ENCODE results near the gene MLH3. TPM values are rescaled to one million over a fixed set of nuclear protein-coding genes. Genes with fewer than 3 reads are reported as not detected.

Gene MLH3
- total RNA-seq, 2 donors from 2014 or later, result 31.4 to 46.7 TPM

DNA sequence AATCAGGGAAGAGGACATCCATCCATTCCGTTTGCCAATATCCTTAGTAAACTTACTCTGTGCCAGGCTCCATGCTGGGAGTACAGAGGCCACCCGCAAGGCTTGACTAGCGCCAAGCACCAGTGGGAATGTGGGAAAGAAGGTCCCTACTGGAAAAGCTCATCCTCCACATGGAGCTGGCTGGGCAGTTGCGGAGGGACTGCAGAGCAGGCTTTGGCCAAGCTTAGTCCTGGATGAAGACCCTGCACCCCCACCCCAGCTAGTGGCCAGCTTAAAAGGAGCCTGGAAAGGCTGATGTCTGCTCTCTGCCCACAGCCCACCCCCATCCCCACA, 70.9 kb downstream of the MLH3 start:
- Mint-ChIP-seq H3K4me3 (no peak overlapping the region), H3K9me3 (no peaks in the 10 kb centered on the region), H3K36me3 (ENCODE audit: low read depth) (no peaks in the 10 kb centered on the region), H3K27ac (no peak overlapping the region), H3K27me3 (no peaks in the 10 kb centered on the region), H3K4me1 (no peaks in the 10 kb centered on the region)
- no peak for ATAC-seq (replicated peaks)

- Mint-ChIP-seq H3K4me3 (no peak overlapping the region), H3K27ac (no peak overlapping the region), H3K27me3 (no peaks in the 10 kb centered on the region), H3K36me3 (ENCODE audit: low read depth) (no peaks in the 10 kb centered on the region), H3K4me1 (no peaks in the 10 kb centered on the region), H3K9me3 (no peaks in the 10 kb centered on the region)
- no peak for ATAC-seq (replicated peaks)
Observed at GRCh38 chr14:74979442-74980397, 71.5 kb downstream of the MLH3 start.

- H3K4me1 Mint-ChIP-seq, result no peaks in the 10 kb centered on the region
Observed at GRCh38 chr14:74979029-74979428, 72.2 kb downstream of the MLH3 start.

GRCh38 chr14:74978416-74978947, 72.8 kb downstream of the MLH3 start:
- no peaks in the 10 kb centered on the region for H3K27me3 Mint-ChIP-seq
- no peak for ATAC-seq (replicated peaks)
- no peak overlapping the region for H3K4me3 Mint-ChIP-seq
- no peaks in the 10 kb centered on the region for H3K36me3 Mint-ChIP-seq (ENCODE audit: low read depth)
- H3K4me1 Mint-ChIP-seq, result no peaks in the 10 kb centered on the region
- no peaks in the 10 kb centered on the region for H3K9me3 Mint-ChIP-seq
- no peak overlapping the region for H3K27ac Mint-ChIP-seq

More at GRCh38 chr14:74979029-74979428, 72.2 kb downstream of the MLH3 start:
- no peak overlapping the region for H3K27ac Mint-ChIP-seq
- no peaks in the 10 kb centered on the region for H3K36me3 Mint-ChIP-seq (ENCODE audit: low read depth)
- no peaks in the 10 kb centered on the region for H3K27me3 Mint-ChIP-seq
- H3K4me3 Mint-ChIP-seq, result no peak overlapping the region
- ATAC-seq (replicated peaks), result no peak
- H3K9me3 Mint-ChIP-seq, result no peaks in the 10 kb centered on the region

DNA sequence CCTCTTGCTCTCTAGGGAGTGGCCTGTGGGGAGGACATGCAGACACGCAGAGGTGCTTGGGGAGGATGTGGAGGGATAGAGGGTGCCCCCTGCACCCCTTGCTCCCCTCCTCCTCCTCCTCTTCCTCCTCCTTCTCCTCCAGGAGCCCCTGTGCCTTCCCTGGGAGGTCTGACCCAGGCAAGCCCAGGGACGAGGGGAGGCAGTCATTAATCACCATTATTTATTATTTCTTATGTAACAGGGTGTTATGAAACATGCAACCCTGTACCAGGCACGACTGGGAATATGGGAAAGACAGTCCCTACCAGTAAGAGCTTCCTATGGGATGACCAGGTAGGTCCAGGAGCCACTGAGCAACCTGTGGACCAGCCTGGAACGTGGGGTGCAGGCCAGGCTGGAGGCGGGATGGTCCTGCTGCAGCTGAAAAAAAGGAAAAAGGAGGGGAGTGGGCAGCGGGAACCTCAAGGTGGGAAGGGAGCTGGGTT, 73.3 kb downstream of the MLH3 start:
- Mint-ChIP-seq H3K36me3 (ENCODE audit: low read depth) (no peaks in the 10 kb centered on the region), H3K27me3 (no peaks in the 10 kb centered on the region), H3K9me3 (no peaks in the 10 kb centered on the region), H3K27ac (no peak overlapping the region), H3K4me1 (no peaks in the 10 kb centered on the region), H3K4me3 (no peak overlapping the region)
- ATAC-seq (replicated peaks), result no peak

GRCh38 chr14:74977164-74977900, 73.9 kb downstream of the MLH3 start:
- no peak for ATAC-seq (replicated peaks)
- Mint-ChIP-seq H3K4me1 (no peaks in the 10 kb centered on the region), H3K36me3 (ENCODE audit: low read depth) (no peaks in the 10 kb centered on the region), H3K9me3 (no peaks in the 10 kb centered on the region), H3K27me3 (no peaks in the 10 kb centered on the region), H3K4me3 (no peak overlapping the region), H3K27ac (no peak overlapping the region)

GRCh38 chr14:74976264-74977113, 74.8 kb downstream of the MLH3 start:
- Mint-ChIP-seq H3K9me3 (no peaks in the 10 kb centered on the region), H3K27me3 (no peaks in the 10 kb centered on the region), H3K36me3 (ENCODE audit: low read depth) (no peaks in the 10 kb centered on the region), H3K27ac (peak overlapping the region; percentile 2), H3K4me1 (no peaks in the 10 kb centered on the region), H3K4me3 (no peak overlapping the region)
- no peak for ATAC-seq (replicated peaks)

- no peaks in the 10 kb centered on the region for H3K27me3 Mint-ChIP-seq
- H3K27ac Mint-ChIP-seq, result no peak overlapping the region
- ATAC-seq (replicated peaks), result no peak
- H3K4me1 Mint-ChIP-seq, result no peaks in the 10 kb centered on the region
- H3K4me3 Mint-ChIP-seq, result no peak overlapping the region
- H3K9me3 Mint-ChIP-seq, result no peaks in the 10 kb centered on the region
- H3K36me3 Mint-ChIP-seq (ENCODE audit: low read depth), result no peaks in the 10 kb centered on the region
Observed at GRCh38 chr14:74975059-74975810, 76.0 kb downstream of the MLH3 start.

DNA sequence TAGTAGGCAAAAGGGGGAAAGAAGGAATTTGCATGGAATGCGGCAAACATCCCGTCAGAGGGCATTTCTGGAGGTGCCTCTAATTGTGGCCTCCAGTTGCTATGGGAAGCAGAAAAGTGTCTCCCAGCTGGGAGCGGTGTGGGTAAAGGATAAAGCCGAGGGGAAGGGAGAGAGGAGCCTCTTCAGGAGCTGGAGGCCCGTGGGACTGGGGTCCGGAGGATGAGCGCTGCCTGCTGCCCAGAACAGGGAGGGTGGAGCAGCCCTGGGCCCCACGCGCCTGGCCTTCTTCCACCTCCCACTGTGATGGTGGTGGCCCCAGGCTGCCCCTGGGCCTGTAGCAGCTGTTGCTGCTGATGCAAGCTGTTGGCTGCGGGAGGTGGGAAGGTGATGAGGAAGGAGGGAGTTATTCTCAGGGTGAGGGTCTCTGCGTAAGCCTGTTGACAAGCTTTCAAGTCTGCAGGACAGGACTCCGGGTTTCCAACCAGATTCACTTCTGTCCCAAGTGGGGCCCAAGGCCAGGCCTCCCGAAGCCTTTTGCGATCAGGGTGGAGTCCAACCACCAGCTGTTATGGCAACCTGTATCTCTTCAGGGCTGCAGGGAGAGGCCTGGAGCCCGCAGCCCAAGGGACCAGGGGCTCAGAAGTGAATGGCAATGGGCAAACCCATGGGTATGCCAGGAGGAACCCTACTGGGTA, 76.8 kb downstream of the MLH3 start:
- no peaks in the 10 kb centered on the region for H3K27me3 Mint-ChIP-seq
- ATAC-seq (replicated peaks), result no peak
- H3K36me3 Mint-ChIP-seq (ENCODE audit: low read depth), result no peaks in the 10 kb centered on the region
- no peaks in the 10 kb centered on the region for H3K9me3 Mint-ChIP-seq
- H3K27ac Mint-ChIP-seq, result no peak overlapping the region
- H3K4me3 Mint-ChIP-seq, result no peak overlapping the region
- H3K4me1 Mint-ChIP-seq, result no peaks in the 10 kb centered on the region

DNA sequence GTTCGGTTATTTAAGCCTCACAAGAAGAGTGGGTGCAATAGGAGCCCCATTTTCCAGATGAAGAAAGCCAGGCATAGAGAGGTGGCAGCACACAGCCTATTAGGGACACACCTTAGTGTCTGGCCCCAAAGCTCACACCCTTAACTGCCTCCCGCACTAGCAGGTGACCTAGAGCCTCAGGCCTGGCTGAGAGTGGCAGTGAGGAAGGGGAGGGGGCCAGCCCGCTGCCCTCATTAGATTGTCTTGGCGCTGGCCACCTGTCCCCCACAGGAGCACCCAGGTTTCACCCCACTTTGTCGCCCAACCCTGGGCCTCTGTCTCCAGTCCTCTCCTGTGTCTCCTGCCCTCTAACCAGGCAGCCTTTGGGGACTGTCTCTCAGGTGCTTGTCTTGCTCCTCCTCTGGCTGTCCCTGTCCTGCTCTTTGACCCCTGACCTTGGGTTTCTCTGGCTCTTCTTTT, 77.3 kb downstream of the MLH3 start:
- ATAC-seq (replicated peaks), result no peak
- Mint-ChIP-seq H3K9me3 (no peaks in the 10 kb centered on the region), H3K4me3 (no peak overlapping the region), H3K36me3 (ENCODE audit: low read depth) (no peaks in the 10 kb centered on the region), H3K27ac (no peak overlapping the region), H3K4me1 (no peaks in the 10 kb centered on the region), H3K27me3 (no peaks in the 10 kb centered on the region)

GRCh38 chr14:74973003-74973653, 78.1 kb downstream of the MLH3 start:
- H3K27ac Mint-ChIP-seq, result no peak overlapping the region
- H3K36me3 Mint-ChIP-seq (ENCODE audit: low read depth), result no peaks in the 10 kb centered on the region
- no peak overlapping the region for H3K4me3 Mint-ChIP-seq
- no peaks in the 10 kb centered on the region for H3K27me3 Mint-ChIP-seq
- H3K4me1 Mint-ChIP-seq, result no peaks in the 10 kb centered on the region
- H3K9me3 Mint-ChIP-seq, result no peaks in the 10 kb centered on the region
- peak; percentile 85 for ATAC-seq (replicated peaks)

DNA sequence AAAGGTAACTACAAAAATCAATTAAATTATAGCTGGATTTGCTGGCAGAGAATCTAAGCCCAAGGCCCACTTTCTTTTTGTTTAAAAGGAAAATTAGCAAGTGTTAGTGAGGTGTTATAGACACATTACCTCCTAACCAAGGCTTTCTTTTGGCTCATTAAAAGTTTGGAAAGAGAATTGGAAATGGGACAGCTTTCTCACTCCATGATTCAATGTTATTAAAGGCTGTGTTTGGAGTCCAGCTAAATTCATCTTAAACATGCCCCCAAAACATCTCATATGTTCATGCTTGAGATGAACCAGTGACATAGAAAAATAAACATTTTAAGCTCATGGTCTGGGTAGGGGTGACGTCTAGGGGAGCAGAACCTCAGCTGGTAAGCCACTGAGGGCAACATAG, 82.5 kb downstream of the MLH3 start:
- Mint-ChIP-seq H3K4me1 (no peaks in the 10 kb centered on the region), H3K4me3 (no peak overlapping the region), H3K27ac (no peak overlapping the region), H3K36me3 (ENCODE audit: low read depth) (no peaks in the 10 kb centered on the region), H3K27me3 (peaks cover 5% of the 10 kb centered on the region), H3K9me3 (no peaks in the 10 kb centered on the region)
- ATAC-seq (replicated peaks), result no peak
